GM04504 (cell line): ENCODE data around the gene RPL23.

Source experiments
- DNase-seq: peaks from one replicate; pipeline ENCODE4 v3.0.0-alpha.2; 2012; ENCODE audit warnings: low read depth

RPL23 gene

DNA sequence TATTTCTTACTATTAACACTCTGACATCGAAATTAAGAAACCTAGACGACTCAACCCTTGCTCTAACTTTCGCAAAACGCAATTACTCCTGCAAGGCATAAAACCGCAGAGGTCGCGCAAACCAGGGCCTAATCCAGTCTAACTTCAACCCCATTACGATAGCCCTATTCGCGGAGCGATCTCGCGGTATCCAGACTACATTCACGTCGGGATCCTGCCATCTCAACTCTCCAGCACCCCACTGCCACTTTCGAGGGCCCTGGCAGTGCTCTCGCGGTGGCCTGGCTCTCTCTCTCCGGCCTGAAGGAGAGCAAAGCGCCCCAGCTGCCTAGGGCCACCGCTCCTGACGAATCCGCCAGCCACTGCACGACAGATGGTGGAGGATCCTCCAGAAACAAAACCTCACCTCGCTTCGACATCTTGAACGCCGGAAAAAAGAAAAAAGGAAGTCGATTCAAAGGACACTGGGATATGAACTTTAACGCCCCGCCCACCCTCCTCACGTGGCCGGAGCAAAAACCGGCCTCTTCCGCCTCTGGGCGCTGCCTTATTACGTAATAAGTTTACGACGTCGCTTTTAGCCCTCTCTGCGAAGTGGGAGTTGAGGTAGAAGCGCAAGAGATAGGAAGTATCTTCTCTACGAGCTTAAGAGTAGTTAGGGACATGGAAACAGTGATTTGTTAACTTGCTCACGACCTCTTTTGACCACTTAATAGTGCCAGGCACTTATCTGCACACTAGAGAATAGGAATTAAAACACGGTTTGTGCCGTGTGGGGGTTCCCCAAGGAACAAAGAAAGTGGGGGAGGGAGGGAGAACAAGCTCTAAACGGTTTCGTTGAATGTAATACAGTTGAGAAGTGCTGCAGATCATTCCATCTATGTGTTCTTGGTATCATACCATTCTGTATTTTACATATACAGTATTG lies at the start of gene RPL23:
Gene RPL23 (minus strand): TSS at position 430 of the 928 bp plus-strand sequence. CDS start 11 bp downstream, at position 419.
- DNase-seq = peak; percentile 92

- DNase-seq = peak; percentile 88
Observed at GRCh38 chr17:38900978-38901656, 47.6 kb upstream of the RPL23 start.

GRCh38 chr17:38899421-38899820 lies 45.9 kb upstream of the RPL23 start:
- DNase-seq = no peak

GRCh38 chr17:38898812-38899348 lies 45.4 kb upstream of the RPL23 start:
- DNase-seq = no peak

GRCh38 chr17:38898291-38898679 lies 44.8 kb upstream of the RPL23 start:
- no peak for DNase-seq

DNA sequence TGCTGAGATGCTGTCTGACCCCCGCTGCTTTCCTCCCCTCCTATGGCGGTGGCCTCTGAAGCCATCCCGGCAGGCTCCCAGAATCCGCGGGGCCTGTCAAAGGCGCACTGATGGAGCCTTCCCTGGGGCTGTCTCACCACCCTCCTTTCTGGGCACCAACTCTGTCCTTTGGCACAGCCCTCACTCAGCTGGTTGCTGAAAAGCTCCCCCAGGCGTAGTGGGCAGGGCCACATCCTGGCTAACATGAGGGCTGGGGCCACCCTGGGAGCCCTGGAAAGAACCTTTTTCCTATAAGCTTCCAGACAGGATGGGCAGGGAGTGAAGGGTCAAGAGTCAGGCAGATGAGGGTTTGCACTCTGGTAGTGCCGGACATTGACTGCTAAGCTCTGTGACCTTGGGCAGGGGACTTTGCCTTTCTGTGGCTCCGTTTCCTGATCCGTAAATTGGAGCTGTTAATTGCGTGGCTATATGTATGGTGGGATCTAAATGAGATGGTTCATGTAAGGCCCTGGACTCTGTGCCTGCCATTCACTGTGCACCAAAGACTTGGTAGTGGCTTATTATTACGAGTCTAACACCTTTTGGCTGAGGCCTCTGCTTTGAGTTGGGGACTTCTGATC lies 44.3 kb upstream of the RPL23 start:
- no peak for DNase-seq

DNA sequence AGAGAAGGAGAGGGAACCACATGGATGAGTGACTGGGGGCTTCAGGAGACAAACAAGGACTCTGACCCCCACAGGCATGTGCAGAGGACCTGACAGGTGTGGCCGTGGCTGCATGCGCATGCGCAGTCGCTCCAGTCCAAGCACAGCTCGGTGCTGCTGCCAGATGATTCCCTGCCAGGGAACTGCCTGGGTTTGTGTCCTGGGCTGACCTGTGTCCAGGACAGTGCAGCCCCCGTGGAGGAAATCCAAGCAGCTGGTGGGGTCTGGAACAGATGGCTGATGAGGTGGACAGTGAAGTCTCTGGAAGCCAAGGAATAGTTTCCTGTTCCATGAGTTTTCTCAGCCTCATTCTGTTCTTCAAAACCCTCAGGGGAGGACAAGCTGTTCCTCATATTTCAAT lies 43.7 kb upstream of the RPL23 start:
- no peak for DNase-seq

DNA sequence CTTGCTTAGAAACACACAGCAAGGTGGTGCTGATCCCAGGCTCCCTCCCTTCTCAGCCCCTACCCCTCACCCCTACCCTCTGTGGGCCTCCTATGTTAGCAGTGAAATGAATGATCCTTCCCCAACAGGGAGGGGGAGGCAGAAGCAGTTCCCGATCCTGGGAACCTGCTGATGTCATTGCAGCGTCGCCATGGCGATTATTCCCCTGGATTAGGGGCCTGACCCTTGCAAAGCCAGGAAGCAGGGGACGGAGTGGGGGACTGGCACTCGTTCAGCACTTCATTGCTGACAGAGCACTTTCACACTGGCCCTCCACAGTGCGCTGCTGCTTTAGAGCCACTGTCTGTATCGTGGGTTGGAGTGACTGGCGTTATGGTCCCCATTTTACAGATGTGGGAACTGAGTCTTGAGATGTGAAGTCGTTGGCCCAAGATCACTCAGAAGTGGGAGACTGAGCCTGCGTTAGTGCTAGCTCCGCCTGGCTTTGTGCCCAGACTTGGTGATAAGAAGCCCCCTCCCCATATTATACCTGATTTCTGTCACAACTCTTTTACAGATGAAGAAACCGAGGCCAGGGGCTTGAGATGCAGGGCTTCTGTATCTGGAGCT lies 42.9 kb upstream of the RPL23 start:
- DNase-seq = no peak

GRCh38 chr17:38894276-38894675 lies 40.8 kb upstream of the RPL23 start:
- no peak for DNase-seq

DNA sequence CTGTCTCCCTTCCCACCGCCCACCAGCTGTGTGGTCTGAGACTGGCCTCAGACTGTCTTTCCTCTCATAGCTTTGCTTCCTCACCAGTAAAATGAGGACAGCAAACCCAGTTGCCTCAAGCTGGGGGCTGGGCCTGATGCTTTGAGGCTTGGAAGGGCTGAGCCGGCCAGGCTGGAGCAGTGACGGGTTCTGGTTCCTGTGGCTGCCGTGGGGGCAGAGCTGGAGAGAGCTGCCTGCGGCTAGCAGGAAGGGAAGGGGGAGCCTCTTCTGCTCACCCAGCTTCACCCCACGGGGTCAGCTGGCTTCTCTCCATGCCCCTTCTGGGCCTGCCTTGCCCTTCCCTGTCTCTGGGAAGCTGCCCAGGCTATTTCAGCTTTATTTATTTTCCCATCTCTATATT lies 40.1 kb upstream of the RPL23 start:
- DNase-seq = no peak

GRCh38 chr17:38893113-38893512 lies 39.6 kb upstream of the RPL23 start:
- no peak for DNase-seq

DNA sequence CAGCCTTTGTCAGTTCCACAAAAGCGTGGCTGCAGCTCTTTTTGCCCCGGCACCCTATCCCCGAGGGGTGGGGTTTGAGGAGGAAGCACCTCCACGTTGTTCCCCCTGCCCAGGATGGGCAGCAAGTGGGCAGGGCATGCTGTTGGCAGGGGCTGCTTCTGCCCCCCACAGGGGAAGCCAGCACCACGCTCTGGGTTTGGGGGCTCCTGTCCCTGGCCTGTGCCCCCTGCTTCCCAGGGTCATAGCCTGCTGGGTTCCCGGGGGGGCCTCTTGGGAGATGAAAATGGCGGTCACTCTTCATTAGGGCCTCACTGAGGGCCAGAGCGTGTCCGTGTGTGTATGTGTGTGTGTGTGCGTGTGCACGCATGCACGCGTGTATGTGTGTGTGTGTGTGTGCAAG lies 39.1 kb upstream of the RPL23 start:
- no peak for DNase-seq

- DNase-seq = no peak
Observed at GRCh38 chr17:38892083-38892482, 38.6 kb upstream of the RPL23 start.

- no peak for DNase-seq
Observed at GRCh38 chr17:38891441-38891840, 37.9 kb upstream of the RPL23 start.

- DNase-seq = no peak
Observed at GRCh38 chr17:38890410-38890746, 36.9 kb upstream of the RPL23 start.

DNA sequence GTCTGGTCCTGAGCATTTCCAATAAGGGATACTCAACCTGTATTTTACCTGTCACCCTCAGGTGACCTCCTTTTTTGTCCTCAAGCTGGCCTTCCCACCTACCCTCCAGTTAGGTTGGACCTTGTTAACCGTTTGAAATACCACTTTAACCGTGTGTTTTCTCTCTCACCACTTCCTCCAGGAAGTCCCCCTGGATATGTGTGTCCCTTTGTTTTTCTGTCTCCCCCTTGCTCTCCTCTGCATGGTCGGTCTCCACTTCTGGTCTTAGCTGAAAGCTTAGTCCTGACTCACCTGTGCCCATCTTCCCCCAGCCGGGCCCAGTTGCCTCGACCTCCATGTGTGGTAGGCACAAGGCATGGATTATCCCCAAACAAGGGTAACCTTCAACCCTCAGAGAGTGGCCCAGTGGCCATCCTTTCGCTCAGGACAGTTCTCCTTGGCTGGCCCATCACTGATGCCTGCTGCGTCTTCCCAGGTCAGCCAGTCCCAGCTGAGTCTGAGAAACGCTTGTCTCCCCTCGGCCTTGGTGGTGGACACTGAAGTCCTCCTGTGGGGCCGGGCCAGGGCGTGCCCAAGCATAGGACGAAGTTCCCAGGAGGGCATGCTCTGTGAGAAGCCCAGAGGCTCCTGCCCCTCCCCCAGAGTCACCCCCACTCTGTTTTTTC lies 36.4 kb upstream of the RPL23 start:
- DNase-seq = no peak

- DNase-seq = no peak
Observed at GRCh38 chr17:38888842-38889241, 35.3 kb upstream of the RPL23 start.

- DNase-seq = no peak
Observed at GRCh38 chr17:38886643-38887010, 33.1 kb upstream of the RPL23 start.

- no peak for DNase-seq
Observed at GRCh38 chr17:38885728-38886642, 32.5 kb upstream of the RPL23 start.

GRCh38 chr17:38885044-38885727 lies 31.7 kb upstream of the RPL23 start:
- no peak for DNase-seq
